Measurements from ENCODE around the gene CLDN4.
"Not testable (repeated sequence)": the region's sequence is repeated elsewhere in the genome, so short reads cannot be mapped to it uniquely, and the experiment has no call there.

Gene CLDN4

DNA sequence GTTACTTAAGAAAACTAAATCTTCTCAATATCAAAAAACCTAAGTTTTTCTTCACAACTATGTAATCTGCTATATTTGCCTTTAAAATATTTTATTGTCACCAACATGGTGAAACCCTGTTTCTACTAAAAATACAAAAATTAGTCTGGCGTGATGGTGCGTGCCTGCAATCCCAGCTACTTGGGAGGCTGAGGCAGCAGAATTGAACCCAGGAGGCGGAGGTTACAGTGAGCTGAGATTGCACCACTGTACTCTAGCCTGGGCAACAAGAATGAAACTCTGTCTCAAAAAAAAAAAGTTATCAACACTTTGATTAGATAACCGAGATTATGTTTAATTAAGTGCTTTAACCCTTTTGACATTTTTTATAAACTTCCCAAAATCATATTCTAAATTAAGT lies 28.3 kb upstream of the CLDN4 start:
- H3K9me3 ChIP-seq (ENCODE audit: control insufficient read depth in 2 of 2, low read length in 2 of 2): no peaks in the 10 kb centered on the region

DNA sequence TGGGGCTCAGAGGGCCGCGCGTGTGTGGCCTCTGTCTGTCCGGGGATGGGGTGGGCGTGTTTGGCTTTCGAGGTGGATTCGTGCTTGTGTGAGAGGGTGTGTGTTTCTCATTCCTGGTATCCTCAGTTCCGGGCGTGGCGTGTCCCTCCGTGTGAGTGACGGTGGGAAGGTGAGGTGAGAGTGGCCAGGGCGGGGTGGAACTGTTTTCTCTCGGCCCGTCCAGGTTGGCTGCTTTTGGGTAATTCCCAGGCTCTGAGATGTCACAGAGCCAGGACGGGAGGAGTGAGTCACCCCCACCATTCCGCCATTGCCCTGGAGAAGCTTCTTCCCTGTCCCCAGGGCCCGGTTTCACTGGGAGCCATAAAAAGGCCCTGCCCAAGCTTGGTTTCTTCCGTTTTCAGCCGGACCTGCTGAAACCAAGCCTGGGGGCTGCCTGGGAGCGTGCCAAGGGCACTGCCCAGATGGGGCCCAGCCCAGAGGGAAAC lies 21.3 kb upstream of the CLDN4 start:
- H3K4me1 ChIP-seq (ENCODE audit: control insufficient read depth in 2 of 2, insufficient read depth in 2 of 2, low read length in 2 of 2): peaks cover 3 to 16% of the 10 kb centered on the region in 2 donors
- H3K4me3 ChIP-seq (ENCODE audit: low read length in 2 of 2): peak overlapping the region in 1 of 2 donors; percentile 30
- no peaks in the 10 kb centered on the region for H3K36me3 ChIP-seq (ENCODE audit: control insufficient read depth in 2 of 2, insufficient read depth in 2 of 2, low read length in 2 of 2)
- peak overlapping the region; percentile 87 to 95 for H3K27ac ChIP-seq (ENCODE audit: low read depth in 2 of 2, low read length in 2 of 2)
- H3K9ac ChIP-seq (ENCODE audit: low read depth in 1 of 2, low read length in 2 of 2): peak overlapping the region; percentile 60 to 73
- H3K9me3 ChIP-seq (ENCODE audit: control insufficient read depth in 2 of 2, low read length in 2 of 2): no peaks in the 10 kb centered on the region
- no peaks in the 10 kb centered on the region for H3K27me3 ChIP-seq (ENCODE audit: control insufficient read depth in 2 of 2, insufficient read depth in 2 of 2, low read length in 2 of 2)

More for the DNA sequence above, 28.3 kb upstream of the CLDN4 start:
- Histone ChIP-seq H3K27ac (ENCODE audit: low read depth in 2 of 2, low read length in 2 of 2) (no peak overlapping the region), H3K9ac (ENCODE audit: low read depth in 1 of 2, low read length in 2 of 2) (no peak overlapping the region), H3K36me3 (ENCODE audit: control insufficient read depth in 2 of 2, insufficient read depth in 2 of 2, low read length in 2 of 2) (no peaks in the 10 kb centered on the region), H3K27me3 (ENCODE audit: control insufficient read depth in 2 of 2, insufficient read depth in 2 of 2, low read length in 2 of 2) (no peaks in the 10 kb centered on the region), H3K4me3 (ENCODE audit: low read length in 2 of 2) (no peak overlapping the region), H3K4me1 (ENCODE audit: control insufficient read depth in 2 of 2, insufficient read depth in 2 of 2, low read length in 2 of 2) (peaks cover 9 to 22% of the 10 kb centered on the region in 2 donors)

DNA sequence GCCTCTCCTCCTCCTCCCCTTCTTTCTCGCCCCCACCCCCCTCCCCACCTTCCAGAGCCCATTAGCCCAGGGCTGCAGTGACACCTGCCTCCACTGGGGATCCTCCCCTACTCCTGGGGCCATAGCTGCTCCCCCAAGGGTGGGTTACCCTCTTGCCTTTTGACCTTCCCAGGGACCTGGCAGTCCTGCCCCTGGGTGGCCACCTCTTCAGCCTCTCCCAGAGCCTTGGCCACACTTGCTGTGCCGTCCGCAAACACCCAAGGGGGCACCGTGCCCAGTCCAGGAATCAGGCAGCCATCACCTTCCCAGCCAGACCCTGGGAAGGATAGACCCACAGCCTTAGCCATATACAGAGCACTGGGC lies 19.8 kb upstream of the CLDN4 start:
- peaks cover 3 to 16% of the 10 kb centered on the region in 2 donors for H3K4me1 ChIP-seq (ENCODE audit: control insufficient read depth in 2 of 2, insufficient read depth in 2 of 2, low read length in 2 of 2)
- no peaks in the 10 kb centered on the region for H3K36me3 ChIP-seq (ENCODE audit: control insufficient read depth in 2 of 2, insufficient read depth in 2 of 2, low read length in 2 of 2)
- no peaks in the 10 kb centered on the region for H3K9me3 ChIP-seq (ENCODE audit: control insufficient read depth in 2 of 2, low read length in 2 of 2)
- H3K9ac ChIP-seq (ENCODE audit: low read depth in 1 of 2, low read length in 2 of 2): peak overlapping the region in 1 of 2 donors; percentile 65
- peak overlapping the region; percentile 68 to 72 for H3K27ac ChIP-seq (ENCODE audit: low read depth in 2 of 2, low read length in 2 of 2)
- no peaks in the 10 kb centered on the region for H3K27me3 ChIP-seq (ENCODE audit: control insufficient read depth in 2 of 2, insufficient read depth in 2 of 2, low read length in 2 of 2)
- no peak overlapping the region for H3K4me3 ChIP-seq (ENCODE audit: low read length in 2 of 2)

DNA sequence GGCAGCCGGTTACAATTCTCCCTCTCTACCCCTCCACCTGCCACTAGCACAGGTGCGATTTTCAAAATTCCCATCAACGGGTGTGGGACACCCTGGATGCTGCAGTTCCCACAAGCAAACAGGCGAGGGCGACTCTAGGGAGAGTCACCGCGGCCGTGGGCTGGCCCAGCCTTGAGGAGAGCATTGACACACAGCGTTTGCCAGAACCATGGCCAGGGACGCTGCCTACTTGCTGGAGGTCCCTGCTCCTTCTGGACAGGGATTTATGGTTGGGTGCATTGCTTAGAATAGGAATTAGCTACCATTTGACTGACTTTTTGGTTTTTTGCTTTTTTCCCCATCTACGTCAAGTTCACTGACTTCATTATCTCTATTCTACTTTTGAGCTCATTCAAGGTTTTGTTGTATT lies 19.0 kb upstream of the CLDN4 start:
- no peak overlapping the region for H3K4me3 ChIP-seq (ENCODE audit: low read length in 2 of 2)
- no peak overlapping the region for H3K9ac ChIP-seq (ENCODE audit: low read depth in 1 of 2, low read length in 2 of 2)
- peak overlapping the region; percentile 68 to 72 for H3K27ac ChIP-seq (ENCODE audit: low read depth in 2 of 2, low read length in 2 of 2)
- H3K27me3 ChIP-seq (ENCODE audit: control insufficient read depth in 2 of 2, insufficient read depth in 2 of 2, low read length in 2 of 2): no peaks in the 10 kb centered on the region
- peaks cover 3 to 16% of the 10 kb centered on the region in 2 donors for H3K4me1 ChIP-seq (ENCODE audit: control insufficient read depth in 2 of 2, insufficient read depth in 2 of 2, low read length in 2 of 2)
- H3K36me3 ChIP-seq (ENCODE audit: control insufficient read depth in 2 of 2, insufficient read depth in 2 of 2, low read length in 2 of 2): no peaks in the 10 kb centered on the region
- H3K9me3 ChIP-seq (ENCODE audit: control insufficient read depth in 2 of 2, low read length in 2 of 2): no peaks in the 10 kb centered on the region

DNA sequence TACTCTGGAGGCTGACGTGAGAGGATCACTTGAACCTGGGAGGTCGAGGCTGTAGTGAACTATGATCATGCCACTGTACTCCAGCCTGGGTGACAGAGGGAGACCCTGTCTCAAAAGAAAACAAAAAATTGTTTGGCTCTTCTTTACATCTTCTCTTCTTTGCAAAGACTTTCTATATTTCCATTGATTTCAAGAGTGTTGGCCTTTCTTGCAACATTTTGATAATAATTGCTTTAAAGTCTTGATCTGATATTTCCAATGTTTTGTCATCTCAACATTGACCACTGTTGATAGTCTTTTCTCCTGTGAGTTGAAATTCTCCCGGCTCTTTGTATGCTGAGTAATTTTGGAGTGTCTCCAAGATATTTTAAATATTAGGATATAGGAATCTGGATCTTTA lies 17.8 kb upstream of the CLDN4 start:
- Histone ChIP-seq H3K9ac (ENCODE audit: low read depth in 1 of 2, low read length in 2 of 2) (no peak overlapping the region), H3K36me3 (ENCODE audit: control insufficient read depth in 2 of 2, insufficient read depth in 2 of 2, low read length in 2 of 2) (no peaks in the 10 kb centered on the region), H3K9me3 (ENCODE audit: control insufficient read depth in 2 of 2, low read length in 2 of 2) (no peaks in the 10 kb centered on the region), H3K27ac (ENCODE audit: low read depth in 2 of 2, low read length in 2 of 2) (no peak overlapping the region), H3K4me1 (ENCODE audit: control insufficient read depth in 2 of 2, insufficient read depth in 2 of 2, low read length in 2 of 2) (peaks cover 3 to 16% of the 10 kb centered on the region in 2 donors), H3K27me3 (ENCODE audit: control insufficient read depth in 2 of 2, insufficient read depth in 2 of 2, low read length in 2 of 2) (no peaks in the 10 kb centered on the region), H3K4me3 (ENCODE audit: low read length in 2 of 2) (no peak overlapping the region)

DNA sequence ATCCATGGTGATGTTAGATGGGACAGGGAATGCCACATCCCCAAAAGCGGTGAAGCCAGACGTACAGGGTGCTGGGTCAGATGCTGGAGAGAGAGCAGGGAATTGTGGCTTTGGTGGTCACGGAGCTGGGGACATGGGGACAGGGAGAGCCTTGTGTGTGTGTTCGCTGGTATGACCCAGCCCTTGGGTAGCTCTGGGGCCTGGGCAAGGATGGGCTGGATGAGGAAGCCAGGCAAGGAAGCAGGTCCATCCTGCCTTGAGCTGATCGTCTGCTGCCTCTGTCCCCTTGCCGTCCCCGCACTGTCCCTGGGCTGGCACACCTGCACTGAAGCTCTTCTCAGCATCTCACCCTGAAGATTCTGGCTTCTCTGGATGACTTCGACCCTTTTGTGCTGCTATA lies 15.4 kb upstream of the CLDN4 start:
- Histone ChIP-seq H3K9ac (ENCODE audit: low read depth in 1 of 2, low read length in 2 of 2) (no peak overlapping the region), H3K27ac (ENCODE audit: low read depth in 2 of 2, low read length in 2 of 2) (no peak overlapping the region), H3K27me3 (ENCODE audit: control insufficient read depth in 2 of 2, insufficient read depth in 2 of 2, low read length in 2 of 2) (no peaks in the 10 kb centered on the region), H3K9me3 (ENCODE audit: control insufficient read depth in 2 of 2, low read length in 2 of 2) (no peaks in the 10 kb centered on the region), H3K4me1 (ENCODE audit: control insufficient read depth in 2 of 2, insufficient read depth in 2 of 2, low read length in 2 of 2) (peaks cover 0 to 3% of the 10 kb centered on the region in 2 donors), H3K36me3 (ENCODE audit: control insufficient read depth in 2 of 2, insufficient read depth in 2 of 2, low read length in 2 of 2) (no peaks in the 10 kb centered on the region), H3K4me3 (ENCODE audit: low read length in 2 of 2) (no peak overlapping the region)

DNA sequence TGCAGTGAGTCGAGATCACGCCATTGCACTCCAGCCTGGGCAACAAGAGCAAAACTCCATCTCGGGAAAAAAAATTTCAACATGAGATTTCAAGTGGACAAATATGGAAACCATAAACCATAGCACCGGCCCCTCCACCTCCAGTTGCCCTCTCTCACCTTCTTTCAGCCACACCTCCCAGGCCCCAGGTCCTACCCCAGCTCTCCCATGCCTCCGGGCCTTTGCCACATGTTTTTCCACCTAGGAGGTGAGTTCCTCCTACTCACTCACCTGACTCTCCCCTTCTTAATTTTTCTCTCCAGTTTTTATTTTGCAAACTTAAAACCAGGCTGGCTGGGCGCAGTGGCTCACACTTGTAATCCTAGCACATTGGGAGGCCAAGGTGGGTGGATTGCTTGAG lies 13.7 kb upstream of the CLDN4 start:
- Histone ChIP-seq H3K9me3 (ENCODE audit: control insufficient read depth in 2 of 2, low read length in 2 of 2) (no peaks in the 10 kb centered on the region), H3K4me3 (ENCODE audit: low read length in 2 of 2) (no peak overlapping the region), H3K9ac (ENCODE audit: low read depth in 1 of 2, low read length in 2 of 2) (no peak overlapping the region), H3K36me3 (ENCODE audit: control insufficient read depth in 2 of 2, insufficient read depth in 2 of 2, low read length in 2 of 2) (no peaks in the 10 kb centered on the region), H3K27me3 (ENCODE audit: control insufficient read depth in 2 of 2, insufficient read depth in 2 of 2, low read length in 2 of 2) (no peaks in the 10 kb centered on the region), H3K27ac (ENCODE audit: low read depth in 2 of 2, low read length in 2 of 2) (no peak overlapping the region), H3K4me1 (ENCODE audit: control insufficient read depth in 2 of 2, insufficient read depth in 2 of 2, low read length in 2 of 2) (peaks cover 0 to 5% of the 10 kb centered on the region in 2 donors)

DNA sequence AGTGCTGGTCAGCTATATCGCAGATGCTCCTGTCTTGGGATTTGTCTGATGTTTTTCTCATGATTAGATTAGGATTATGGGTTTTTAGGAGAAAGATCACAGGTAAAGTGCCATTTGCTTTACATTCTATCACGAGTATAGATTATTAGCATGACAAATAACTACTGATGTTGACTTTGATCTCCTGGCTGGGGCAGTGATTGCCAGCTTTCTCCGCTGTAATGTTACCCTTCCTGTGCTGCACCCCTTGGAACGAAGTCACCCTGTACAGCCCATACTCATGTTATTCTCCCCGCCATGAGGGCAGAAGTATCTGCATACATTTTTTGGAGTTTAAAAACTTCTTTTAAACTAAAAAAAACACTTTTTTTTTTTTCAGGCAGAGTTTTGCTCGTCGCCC lies 10.8 kb upstream of the CLDN4 start:
- Histone ChIP-seq H3K9me3 (ENCODE audit: control insufficient read depth in 2 of 2, low read length in 2 of 2) (no peaks in the 10 kb centered on the region), H3K4me3 (ENCODE audit: low read length in 2 of 2) (no peak overlapping the region), H3K9ac (ENCODE audit: low read depth in 1 of 2, low read length in 2 of 2) (no peak overlapping the region), H3K4me1 (ENCODE audit: control insufficient read depth in 2 of 2, insufficient read depth in 2 of 2, low read length in 2 of 2) (peaks cover 17 to 27% of the 10 kb centered on the region in 2 donors), H3K27ac (ENCODE audit: low read depth in 2 of 2, low read length in 2 of 2) (no peak overlapping the region), H3K36me3 (ENCODE audit: control insufficient read depth in 2 of 2, insufficient read depth in 2 of 2, low read length in 2 of 2) (no peaks in the 10 kb centered on the region), H3K27me3 (ENCODE audit: control insufficient read depth in 2 of 2, insufficient read depth in 2 of 2, low read length in 2 of 2) (no peaks in the 10 kb centered on the region)

DNA sequence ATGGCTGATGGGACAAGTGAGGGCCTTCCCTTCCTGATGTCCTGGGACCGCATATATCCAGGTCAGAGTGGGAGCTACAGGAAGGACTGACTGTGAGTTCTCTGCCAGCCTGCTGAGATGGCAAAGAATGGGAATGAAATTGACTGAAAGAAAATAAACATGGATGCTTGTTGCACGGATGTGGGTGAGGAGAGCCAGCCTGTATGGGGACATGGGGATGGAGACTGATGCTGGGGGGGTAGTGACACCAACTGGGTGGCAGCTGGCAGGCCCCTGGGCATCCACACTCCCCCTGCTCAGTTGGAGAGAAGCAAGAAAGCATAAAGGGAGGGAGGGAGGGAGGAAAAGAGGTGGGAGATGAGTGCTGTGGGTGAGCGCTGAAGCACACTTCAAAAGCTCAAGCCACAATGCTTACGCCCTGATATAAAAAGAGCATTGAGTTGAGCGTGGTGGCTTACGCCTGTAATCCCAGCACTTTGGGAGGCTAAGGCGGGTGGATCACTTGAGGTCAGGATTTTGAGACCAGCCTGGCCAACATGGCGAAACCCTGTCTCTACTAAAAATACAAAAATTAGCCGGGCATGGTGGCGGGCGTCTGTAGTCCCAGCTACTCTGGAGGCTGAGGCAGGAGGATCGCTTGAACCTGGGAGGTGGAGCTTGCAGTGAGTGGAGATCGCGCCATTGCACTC lies 9.1 kb upstream of the CLDN4 start:
- not testable (repeated sequence) for H3K36me3 ChIP-seq (ENCODE audit: control insufficient read depth in 2 of 2, insufficient read depth in 2 of 2, low read length in 2 of 2); H3K27me3 ChIP-seq (ENCODE audit: control insufficient read depth in 2 of 2, insufficient read depth in 2 of 2, low read length in 2 of 2); H3K4me3 ChIP-seq (ENCODE audit: low read length in 2 of 2); H3K9me3 ChIP-seq (ENCODE audit: control insufficient read depth in 2 of 2, low read length in 2 of 2)
- peak overlapping the region; percentile 95 for H3K27ac ChIP-seq (ENCODE audit: low read depth in 2 of 2, low read length in 2 of 2)
- H3K4me1 ChIP-seq (ENCODE audit: control insufficient read depth in 2 of 2, insufficient read depth in 2 of 2, low read length in 2 of 2): peaks cover 31 to 39% of the 10 kb centered on the region in 2 donors
- H3K9ac ChIP-seq (ENCODE audit: low read depth in 1 of 2, low read length in 2 of 2): peak overlapping the region; percentile 60 to 76

DNA sequence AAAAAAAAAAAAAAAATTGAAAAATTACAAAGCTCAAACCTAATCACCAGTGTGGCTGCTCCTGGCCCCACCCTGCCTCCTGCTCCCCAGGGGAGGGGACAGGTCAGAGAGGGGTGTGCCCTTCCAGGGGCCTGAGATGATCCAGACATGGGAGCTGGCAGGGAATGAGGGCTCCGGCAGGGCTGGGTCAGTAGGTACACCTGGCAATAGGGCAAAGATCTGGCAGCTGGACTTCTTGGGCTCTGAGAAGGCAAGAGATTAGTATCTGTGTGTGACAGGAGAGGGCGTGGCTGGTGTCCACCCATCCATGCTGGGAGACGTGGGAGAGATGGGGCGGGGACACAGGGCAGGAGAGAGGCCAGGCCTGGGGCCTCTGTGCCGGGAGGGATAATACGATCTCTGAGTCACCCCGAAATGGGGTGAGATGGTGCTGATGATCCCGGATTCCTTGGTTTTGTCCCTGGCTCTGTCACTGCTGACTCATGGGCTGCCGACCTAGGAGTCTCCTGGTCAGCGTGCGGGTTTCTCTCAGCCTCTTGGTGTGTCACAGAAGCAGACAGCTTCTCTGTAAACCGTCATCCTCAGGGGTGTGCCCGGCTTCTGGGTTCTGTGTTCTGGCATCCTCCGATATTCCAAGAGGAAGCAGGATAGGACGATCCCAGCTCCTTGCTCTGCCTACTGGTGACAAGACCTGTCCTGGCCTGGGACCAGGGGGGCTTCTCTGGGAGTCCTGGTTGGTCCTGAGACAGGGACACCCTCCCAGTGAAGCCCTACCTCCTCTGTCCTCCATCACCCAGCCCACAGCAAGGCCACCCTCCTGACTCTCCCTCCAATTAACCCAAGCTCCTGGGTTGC lies 8.2 kb upstream of the CLDN4 start:
- peak overlapping the region; percentile 76 to 86 for H3K9ac ChIP-seq (ENCODE audit: low read depth in 1 of 2, low read length in 2 of 2)
- peak overlapping the region; percentile 30 to 48 for H3K4me3 ChIP-seq (ENCODE audit: low read length in 2 of 2)
- no peaks in the 10 kb centered on the region for H3K27me3 ChIP-seq (ENCODE audit: control insufficient read depth in 2 of 2, insufficient read depth in 2 of 2, low read length in 2 of 2)
- H3K27ac ChIP-seq (ENCODE audit: low read depth in 2 of 2, low read length in 2 of 2): peak overlapping the region; percentile 95
- H3K9me3 ChIP-seq (ENCODE audit: control insufficient read depth in 2 of 2, low read length in 2 of 2): no peaks in the 10 kb centered on the region
- H3K36me3 ChIP-seq (ENCODE audit: control insufficient read depth in 2 of 2, insufficient read depth in 2 of 2, low read length in 2 of 2): no peaks in the 10 kb centered on the region
- H3K4me1 ChIP-seq (ENCODE audit: control insufficient read depth in 2 of 2, insufficient read depth in 2 of 2, low read length in 2 of 2): peaks cover 39 to 47% of the 10 kb centered on the region in 2 donors

Data from mucosa of rectum (tissue), 2 donors.